Bronchial epithelial cell (primary cell): ENCODE data around the gene GPN2. TPM values are rescaled to one million over a fixed set of nuclear protein-coding genes. Genes with fewer than 3 reads are reported as not detected.
"Not testable (repeated sequence)": the region's sequence is repeated elsewhere in the genome, so short reads cannot be mapped to it uniquely, and the experiment has no call there.

Experiments used
- DNase-seq: peaks from one replicate; pipeline ENCODE4 v3.0.0-alpha.2; 2010; ENCODE audit warnings: low read depth
- FAIRE-seq: peaks from 2 replicates; lab custom pipeline; 2011; peaks lifted over from hg19 to GRCh38; lab: Jason Lieb, UNC
- H3K27me3 ChIP-seq: 2 replicates; pipeline ENCODE4 v1.5.1; 2011; ENCODE audit warnings: low read length; ENCODE audit not compliant: control insufficient read depth, insufficient read depth
- H3K36me3 ChIP-seq: 2 replicates; pipeline ENCODE4 v1.5.1; 2011; ENCODE audit warnings: low read length; ENCODE audit not compliant: control insufficient read depth, insufficient read depth
- H3K4me3 ChIP-seq: 2 replicates; pipeline ENCODE4 v1.5.1; 2011; ENCODE audit warnings: mild to moderate bottlenecking, low read depth, low read length, control low read depth
- CTCF ChIP-seq: IDR thresholded peaks from 2 replicates; pipeline ENCODE4 v1.5.1; 2011; ENCODE audit warnings: mild to moderate bottlenecking, moderate library complexity, low read length, control low read depth, inconsistent platforms; ENCODE audit not compliant: insufficient read depth, severe bottlenecking
- total RNA-seq: library from RNA; depleted of rRNA; stranded (reverse); fragments of >200 nt; gene quantifications from 2 replicates; pipeline ENCODE4 v1.2.1, GENCODE V29; 2014

Gene GPN2
- total RNA-seq, 1 donor from 2014 or later = 8.7 TPM

- TF ChIP-seq CTCF = no peak
- Histone ChIP-seq H3K4me3 (no peak overlapping the region), H3K27me3 (no peaks in the 10 kb centered on the region), H3K36me3 (peaks cover 19% of the 10 kb centered on the region)
- DNase-seq = no peak
- no peak for FAIRE-seq
Measured at GRCh38 chr1:26879793-26880192, 10.3 kb downstream of the GPN2 start.

DNA sequence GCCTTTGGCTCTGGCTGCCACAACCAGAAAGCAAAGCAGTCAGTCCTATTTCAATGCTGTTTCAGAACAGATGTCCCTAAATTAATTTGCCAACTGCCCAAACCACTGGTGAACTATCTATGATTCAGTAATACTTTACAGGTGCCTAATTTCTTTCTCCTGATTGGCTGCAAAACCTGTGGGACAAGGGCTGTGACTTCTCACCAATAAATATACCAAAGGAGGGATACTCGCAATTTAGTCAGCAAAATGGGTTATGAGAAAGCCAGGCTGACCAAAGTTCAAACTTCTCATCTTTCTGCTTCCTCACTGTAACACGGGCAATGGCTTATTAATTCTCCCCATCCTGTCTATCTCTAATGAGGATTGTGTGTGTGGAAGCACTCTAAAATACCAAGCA lies 12.8 kb downstream of the GPN2 start:
- no peak for TF ChIP-seq CTCF
- DNase-seq (no peak), FAIRE-seq (no peak)
- Histone ChIP-seq H3K27me3 (no peaks in the 10 kb centered on the region), H3K4me3 (no peak overlapping the region), H3K36me3 (peaks cover 4% of the 10 kb centered on the region)

DNA sequence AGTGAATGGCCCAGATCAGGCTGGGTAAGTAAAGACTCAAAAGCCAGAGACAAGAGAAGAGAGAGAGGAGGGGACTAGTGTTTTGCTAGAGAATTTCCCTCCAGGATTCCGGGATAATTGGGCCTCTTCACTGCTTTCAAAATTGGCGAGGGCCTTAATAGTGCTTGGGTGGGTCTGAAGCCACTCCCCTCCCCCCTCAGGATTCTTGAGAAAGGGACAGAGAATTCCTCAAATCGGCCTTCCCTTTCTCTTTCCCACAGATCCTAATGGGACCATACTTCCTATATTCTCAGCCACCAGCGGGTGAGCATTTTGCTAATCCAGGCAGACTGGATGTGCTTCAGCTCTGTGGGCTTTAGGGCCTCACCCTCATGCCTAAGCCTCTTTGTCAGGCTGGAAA lies 15.2 kb downstream of the GPN2 start:
- TF ChIP-seq CTCF = no peak
- DNase-seq (no peak), FAIRE-seq (no peak)
- no peak overlapping the region for H3K4me3 ChIP-seq
- peaks cover 4% of the 10 kb centered on the region for H3K36me3 ChIP-seq
- H3K27me3 ChIP-seq = no peaks in the 10 kb centered on the region

GRCh38 chr1:26873097-26873496 lies 17.0 kb downstream of the GPN2 start:
- not testable (repeated sequence) for DNase-seq, H3K27me3 ChIP-seq, FAIRE-seq, H3K36me3 ChIP-seq, H3K4me3 ChIP-seq

- DNase-seq (peak; percentile 88), FAIRE-seq (peak; percentile 50)
- no peaks in the 10 kb centered on the region for H3K27me3 ChIP-seq
- H3K36me3 ChIP-seq = peaks cover 11% of the 10 kb centered on the region
- peak overlapping the region; percentile 100 for H3K4me3 ChIP-seq
- no peak for TF ChIP-seq CTCF
Measured at GRCh38 chr1:26864610-26865480, 25.2 kb downstream of the GPN2 start.

GRCh38 chr1:26863685-26864077 lies 26.4 kb downstream of the GPN2 start:
- no peaks in the 10 kb centered on the region for H3K27me3 ChIP-seq
- FAIRE-seq (no peak), DNase-seq (no peak)
- H3K36me3 ChIP-seq = peaks cover 11% of the 10 kb centered on the region
- H3K4me3 ChIP-seq = peak overlapping the region; percentile 100
- TF ChIP-seq CTCF = no peak
